HFF-Myc (cell line): ENCODE measurements around the gene LRIG1.
A peak's percentile ranks its signal among the peaks of the same experiment; 100 is the strongest.

Source experiments
- DNase-seq: peaks from one replicate; pipeline ENCODE4 v3.0.0-alpha.2; 2011; ENCODE audit warnings: low read depth; ENCODE audit errors: extremely low read depth
- H3K4me3 ChIP-seq: replicated peaks from 2 replicates; pipeline ENCODE4 v1.5.1; 2011; ENCODE audit warnings: low read depth, mild to moderate bottlenecking, control low read depth, low read length
- CTCF ChIP-seq: IDR thresholded peaks from 2 replicates; pipeline ENCODE4 v1.5.1; 2012; ENCODE audit warnings: mild to moderate bottlenecking, low read depth, low read length, control low read depth; ENCODE audit errors: missing control alignments

LRIG1 gene

DNA sequence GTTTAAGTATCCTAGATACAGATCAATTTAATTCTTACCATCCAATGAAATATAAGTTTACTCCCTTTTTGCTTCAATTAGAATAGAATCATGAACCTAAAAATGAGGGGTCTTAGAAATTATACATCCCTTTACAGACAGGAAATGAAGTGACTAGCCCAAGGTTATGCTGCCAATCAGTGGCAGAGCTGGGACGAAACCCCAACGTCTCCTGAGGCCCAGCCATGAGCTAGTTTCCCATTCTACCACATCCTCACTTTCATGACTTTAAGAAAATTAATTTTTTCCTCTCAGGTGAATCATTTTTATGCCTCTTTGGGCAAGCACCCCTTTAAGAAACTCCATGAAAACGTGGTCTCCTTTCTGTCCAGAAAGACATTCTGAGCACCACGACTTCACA lies 11.2 kb downstream of the LRIG1 start:
- no peak overlapping the region for H3K4me3 ChIP-seq
- no peak for DNase-seq
- no peak for TF ChIP-seq CTCF

GRCh38 chr3:66489115-66489514 lies 11.7 kb downstream of the LRIG1 start:
- DNase-seq = no peak
- TF ChIP-seq CTCF = no peak
- no peak overlapping the region for H3K4me3 ChIP-seq

DNA sequence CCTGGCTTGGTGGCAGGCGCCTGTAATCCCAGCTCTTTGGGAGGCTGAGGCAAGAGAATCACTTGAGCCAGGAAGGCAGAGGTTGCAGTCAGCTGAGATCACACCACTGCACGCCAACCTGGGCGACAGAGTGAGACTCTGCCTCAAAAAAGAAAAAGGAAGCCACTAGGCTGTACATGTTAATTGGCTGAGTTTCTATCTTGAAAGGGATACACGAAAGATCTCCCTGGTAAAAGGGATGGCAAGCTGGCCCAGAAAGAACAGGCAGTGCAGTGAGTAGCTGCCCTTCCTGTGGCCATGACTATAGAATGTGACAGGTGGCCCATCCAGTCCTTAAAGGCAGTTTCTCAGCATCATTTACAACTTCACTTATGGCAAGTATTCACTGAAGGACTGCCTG lies 12.3 kb downstream of the LRIG1 start:
- no peak for DNase-seq
- no peak overlapping the region for H3K4me3 ChIP-seq
- TF ChIP-seq CTCF = no peak

- DNase-seq = no peak
- no peak overlapping the region for H3K4me3 ChIP-seq
- TF ChIP-seq CTCF = no peak
These were observed 13.4 kb downstream of the LRIG1 start for GRCh38 chr3:66487465-66487864.

DNA sequence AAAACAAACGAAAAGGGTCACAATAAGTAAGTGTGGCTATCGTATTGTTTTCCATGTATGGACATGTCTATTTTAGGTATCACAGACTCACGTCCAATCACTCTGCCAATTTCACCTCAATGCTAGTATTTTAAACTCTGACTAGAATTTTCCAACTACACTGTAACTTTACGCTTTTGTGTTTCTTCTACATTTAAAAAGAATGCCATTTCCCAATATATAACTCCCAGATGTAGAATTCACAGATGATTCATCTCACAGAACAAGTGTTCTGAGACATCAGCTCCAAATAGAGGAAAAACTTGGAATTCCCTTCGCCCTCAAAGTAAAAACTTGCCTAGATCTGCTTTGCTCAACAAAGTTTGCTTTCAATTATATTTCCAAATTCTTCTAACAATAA lies 14.2 kb downstream of the LRIG1 start:
- no peak overlapping the region for H3K4me3 ChIP-seq
- DNase-seq = no peak
- no peak for TF ChIP-seq CTCF

DNA sequence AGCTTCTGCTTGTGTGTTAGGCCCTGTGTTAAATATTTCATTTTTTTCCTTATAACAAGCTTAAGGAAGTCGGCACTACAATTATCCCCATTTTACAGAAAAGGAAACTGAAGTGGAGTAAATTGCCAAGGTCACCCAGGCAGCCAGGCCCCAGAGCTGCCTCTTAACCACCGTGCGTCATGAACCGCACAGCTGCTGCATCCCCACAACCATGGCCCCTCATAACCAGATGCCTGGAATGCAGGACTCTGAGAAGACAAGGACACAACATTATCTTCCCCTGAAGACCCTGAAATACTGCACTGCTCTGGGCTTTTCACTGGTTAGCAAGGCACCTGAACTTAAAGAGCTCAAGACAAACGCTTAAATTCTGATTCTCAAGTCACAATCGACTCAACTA lies 14.6 kb downstream of the LRIG1 start:
- no peak overlapping the region for H3K4me3 ChIP-seq
- no peak for DNase-seq
- no peak for TF ChIP-seq CTCF

GRCh38 chr3:66485291-66485968 lies 15.4 kb downstream of the LRIG1 start:
- peak; percentile 80 for DNase-seq
- TF ChIP-seq CTCF = no peak
- H3K4me3 ChIP-seq = no peak overlapping the region
